ENCODE data around the gene MYH11. TPM values are rescaled to one million over a fixed set of nuclear protein-coding genes. Genes with fewer than 3 reads are reported as not detected.

Gene MYH11
- polyA plus RNA-seq, 1 donor from 2014 or later = not detected

DNA sequence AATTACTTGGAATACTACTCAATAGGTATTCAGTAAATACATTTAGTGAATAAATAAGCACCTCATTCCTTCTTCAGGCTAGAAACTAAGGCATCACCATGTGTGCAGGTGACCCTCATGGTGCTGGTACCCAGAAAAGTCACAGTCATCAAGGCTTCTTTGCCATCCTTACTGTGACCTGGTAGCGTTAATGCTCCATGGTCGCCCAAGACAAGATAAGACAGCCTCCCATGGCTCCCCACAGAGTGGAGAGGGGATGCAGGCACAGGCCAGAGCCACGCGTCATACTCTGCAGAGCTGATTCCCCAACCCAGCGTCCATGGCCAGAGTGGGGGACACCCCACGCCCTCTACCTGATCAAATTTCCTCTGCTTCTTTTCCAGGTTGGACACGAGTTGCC lies 133.0 kb downstream of the MYH11 start:
- no peaks in the 10 kb centered on the region for H3K9me3 ChIP-seq (ENCODE audit: low read length)
- no peaks in the 10 kb centered on the region for H3K9me2 ChIP-seq (ENCODE audit: insufficient read depth, low read length)
- TF ChIP-seq POLR2AphosphoS5 (IDR thresholded peaks at IDR 0.05) (no peak), EZH2 (IDR thresholded peaks at IDR 0.05; ENCODE audit: borderline replicate concordance, insufficient read depth, low read length, poor library complexity, severe bottlenecking) (no peak), RAD21 (conservative IDR thresholded peaks at IDR 0.05) (no peak), MXI1 (conservative IDR thresholded peaks at IDR 0.05; ENCODE audit: poor library complexity, severe bottlenecking) (no peak), TAF1 (IDR thresholded peaks at IDR 0.05; ENCODE audit: low read depth) (no peak), EP300 (conservative IDR thresholded peaks at IDR 0.05; ENCODE audit: poor library complexity, severe bottlenecking) (no peak), SMC3 (conservative IDR thresholded peaks at IDR 0.05; ENCODE audit: poor library complexity) (no peak)
- TF ChIP-seq, protein P1, sequence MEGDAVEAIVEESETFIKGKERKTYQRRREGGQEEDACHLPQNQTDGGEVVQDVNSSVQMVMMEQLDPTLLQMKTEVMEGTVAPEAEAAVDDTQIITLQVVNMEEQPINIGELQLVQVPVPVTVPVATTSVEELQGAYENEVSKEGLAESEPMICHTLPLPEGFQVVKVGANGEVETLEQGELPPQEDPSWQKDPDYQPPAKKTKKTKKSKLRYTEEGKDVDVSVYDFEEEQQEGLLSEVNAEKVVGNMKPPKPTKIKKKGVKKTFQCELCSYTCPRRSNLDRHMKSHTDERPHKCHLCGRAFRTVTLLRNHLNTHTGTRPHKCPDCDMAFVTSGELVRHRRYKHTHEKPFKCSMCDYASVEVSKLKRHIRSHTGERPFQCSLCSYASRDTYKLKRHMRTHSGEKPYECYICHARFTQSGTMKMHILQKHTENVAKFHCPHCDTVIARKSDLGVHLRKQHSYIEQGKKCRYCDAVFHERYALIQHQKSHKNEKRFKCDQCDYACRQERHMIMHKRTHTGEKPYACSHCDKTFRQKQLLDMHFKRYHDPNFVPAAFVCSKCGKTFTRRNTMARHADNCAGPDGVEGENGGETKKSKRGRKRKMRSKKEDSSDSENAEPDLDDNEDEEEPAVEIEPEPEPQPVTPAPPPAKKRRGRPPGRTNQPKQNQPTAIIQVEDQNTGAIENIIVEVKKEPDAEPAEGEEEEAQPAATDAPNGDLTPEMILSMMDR (IDR thresholded peaks at IDR 0.05; ENCODE audit: poor library complexity, severe bottlenecking) = no peak
- TF ChIP-seq, protein P2, sequence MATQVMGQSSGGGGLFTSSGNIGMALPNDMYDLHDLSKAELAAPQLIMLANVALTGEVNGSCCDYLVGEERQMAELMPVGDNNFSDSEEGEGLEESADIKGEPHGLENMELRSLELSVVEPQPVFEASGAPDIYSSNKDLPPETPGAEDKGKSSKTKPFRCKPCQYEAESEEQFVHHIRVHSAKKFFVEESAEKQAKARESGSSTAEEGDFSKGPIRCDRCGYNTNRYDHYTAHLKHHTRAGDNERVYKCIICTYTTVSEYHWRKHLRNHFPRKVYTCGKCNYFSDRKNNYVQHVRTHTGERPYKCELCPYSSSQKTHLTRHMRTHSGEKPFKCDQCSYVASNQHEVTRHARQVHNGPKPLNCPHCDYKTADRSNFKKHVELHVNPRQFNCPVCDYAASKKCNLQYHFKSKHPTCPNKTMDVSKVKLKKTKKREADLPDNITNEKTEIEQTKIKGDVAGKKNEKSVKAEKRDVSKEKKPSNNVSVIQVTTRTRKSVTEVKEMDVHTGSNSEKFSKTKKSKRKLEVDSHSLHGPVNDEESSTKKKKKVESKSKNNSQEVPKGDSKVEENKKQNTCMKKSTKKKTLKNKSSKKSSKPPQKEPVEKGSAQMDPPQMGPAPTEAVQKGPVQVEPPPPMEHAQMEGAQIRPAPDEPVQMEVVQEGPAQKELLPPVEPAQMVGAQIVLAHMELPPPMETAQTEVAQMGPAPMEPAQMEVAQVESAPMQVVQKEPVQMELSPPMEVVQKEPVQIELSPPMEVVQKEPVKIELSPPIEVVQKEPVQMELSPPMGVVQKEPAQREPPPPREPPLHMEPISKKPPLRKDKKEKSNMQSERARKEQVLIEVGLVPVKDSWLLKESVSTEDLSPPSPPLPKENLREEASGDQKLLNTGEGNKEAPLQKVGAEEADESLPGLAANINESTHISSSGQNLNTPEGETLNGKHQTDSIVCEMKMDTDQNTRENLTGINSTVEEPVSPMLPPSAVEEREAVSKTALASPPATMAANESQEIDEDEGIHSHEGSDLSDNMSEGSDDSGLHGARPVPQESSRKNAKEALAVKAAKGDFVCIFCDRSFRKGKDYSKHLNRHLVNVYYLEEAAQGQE (IDR thresholded peaks at IDR 0.05; ENCODE audit: borderline replicate concordance) = no peak
- H4K20me1 ChIP-seq (ENCODE audit: insufficient read depth) = no peaks in the 10 kb centered on the region
- no peaks in the 10 kb centered on the region for H3K27me3 ChIP-seq (ENCODE audit: insufficient read depth, low read depth, low read length)
- no peak overlapping the region for H3K4me3 ChIP-seq (ENCODE audit: low read length)
- H3K27ac ChIP-seq (ENCODE audit: low read length) = no peak overlapping the region
- no peaks in the 10 kb centered on the region for H3K79me2 ChIP-seq (replicated peaks; ENCODE audit: insufficient read depth, low read length)
- H3F3A ChIP-seq (ENCODE audit: insufficient read depth, low read length, poor library complexity, severe bottlenecking) = no peaks in the 10 kb centered on the region
- peaks cover 3% of the 10 kb centered on the region for H3K36me3 ChIP-seq (ENCODE audit: insufficient read depth, low read length)
- no peak overlapping the region for H3K4me2 ChIP-seq (ENCODE audit: low read length)
- no peak overlapping the region for H3K9ac ChIP-seq (ENCODE audit: low read length)
- H2AFZ ChIP-seq (ENCODE audit: low read depth, low read length) = no peak overlapping the region

DNA sequence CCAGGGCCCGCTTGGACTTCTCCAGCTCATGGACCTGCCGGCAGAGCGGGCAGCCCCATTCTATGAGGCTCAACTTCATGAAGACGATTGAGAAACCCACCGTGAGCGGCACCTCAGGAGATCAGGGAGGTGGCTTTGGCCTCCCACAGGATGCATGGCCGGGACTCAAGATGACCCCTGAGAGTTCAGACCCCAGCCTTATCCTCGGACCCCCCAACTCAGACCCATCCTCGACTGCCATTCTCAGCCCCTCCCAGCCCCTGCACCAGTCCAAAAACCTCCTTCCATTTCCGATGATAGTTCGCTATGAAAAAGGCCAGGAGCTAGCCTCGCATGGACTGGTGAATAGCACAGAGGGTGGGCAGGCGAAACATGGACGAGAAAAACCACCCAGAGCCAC lies 135.8 kb downstream of the MYH11 start:
- Histone ChIP-seq H3K36me3 (ENCODE audit: insufficient read depth, low read length) (peaks cover 3% of the 10 kb centered on the region), H3K9ac (ENCODE audit: low read length) (no peak overlapping the region), H3K79me2 (replicated peaks; ENCODE audit: insufficient read depth, low read length) (no peaks in the 10 kb centered on the region), H3K9me2 (ENCODE audit: insufficient read depth, low read length) (no peaks in the 10 kb centered on the region), H4K20me1 (ENCODE audit: insufficient read depth) (no peaks in the 10 kb centered on the region), H3K27me3 (ENCODE audit: insufficient read depth, low read depth, low read length) (no peaks in the 10 kb centered on the region), H3K27ac (ENCODE audit: low read length) (no peak overlapping the region), H3F3A (ENCODE audit: insufficient read depth, low read length, poor library complexity, severe bottlenecking) (no peaks in the 10 kb centered on the region), H3K4me3 (ENCODE audit: low read length) (no peak overlapping the region), H3K9me3 (ENCODE audit: low read length) (no peaks in the 10 kb centered on the region), H3K4me2 (ENCODE audit: low read length) (no peak overlapping the region), H2AFZ (ENCODE audit: low read depth, low read length) (no peak overlapping the region)
- TF ChIP-seq TAF1 (IDR thresholded peaks at IDR 0.05; ENCODE audit: low read depth) (no peak), EZH2 (IDR thresholded peaks at IDR 0.05; ENCODE audit: borderline replicate concordance, insufficient read depth, low read length, poor library complexity, severe bottlenecking) (no peak), EP300 (conservative IDR thresholded peaks at IDR 0.05; ENCODE audit: poor library complexity, severe bottlenecking) (no peak), MXI1 (conservative IDR thresholded peaks at IDR 0.05; ENCODE audit: poor library complexity, severe bottlenecking) (no peak), SMC3 (conservative IDR thresholded peaks at IDR 0.05; ENCODE audit: poor library complexity) (no peak), RAD21 (conservative IDR thresholded peaks at IDR 0.05) (no peak), POLR2AphosphoS5 (IDR thresholded peaks at IDR 0.05) (no peak)
- TF ChIP-seq, protein P1 (IDR thresholded peaks at IDR 0.05; ENCODE audit: poor library complexity, severe bottlenecking) = no peak
- TF ChIP-seq, protein P2 (IDR thresholded peaks at IDR 0.05; ENCODE audit: borderline replicate concordance) = no peak

Measured in neural cell (in vitro differentiated cells).